ENCODE measurements around the gene VAV3. TPM values are rescaled to one million over a fixed set of nuclear protein-coding genes. Genes with fewer than 3 reads are reported as not detected.

VAV3 gene
- total and polyA plus RNA-seq, 2 of the 13 experiments (the other 11 are each of a cell fraction or from before 2014, with no cell fraction given): 15.9 to 29.8 TPM

- Histone ChIP-seq H2AFZ (ENCODE audit: low read length) (no peak overlapping the region), H3K27ac (ENCODE audit: extremely low read length, insufficient read depth, low read length) (peak overlapping the region; percentile 69), H3K27me3 (ENCODE audit: control insufficient read depth in 1 of 2, insufficient read depth in 2 of 2, low read length in 2 of 2) (no peaks in the 10 kb centered on the region), H3K36me3 (replicated peaks in 1 of 2; ENCODE audit: control insufficient read depth in 1 of 2, insufficient read depth in 2 of 2, low read length in 2 of 2) (no peaks in the 10 kb centered on the region), H3K4me3 (replicated peaks in 1 of 3; ENCODE audit: insufficient read depth in 1 of 3, low read depth in 2 of 3, low read length in 3 of 3) (no peak overlapping the region), H3K79me2 (ENCODE audit: insufficient read depth, low read length) (peaks cover 39% of the 10 kb centered on the region), H3K9ac (ENCODE audit: insufficient read depth, low read depth, low read length) (no peak overlapping the region), H4K20me1 (ENCODE audit: insufficient read depth, low read length) (no peaks in the 10 kb centered on the region), H3K9me3 (ENCODE audit: low read length) (no peaks in the 10 kb centered on the region), H3K4me1 (ENCODE audit: insufficient read depth, low read length) (peaks cover 48% of the 10 kb centered on the region), H3K4me2 (ENCODE audit: low read depth, low read length) (no peak overlapping the region)
- ATAC-seq (no peak), FAIRE-seq (no peak), DNase-seq (ENCODE audit: low spot score) (no peak)
- ChIA-PET POLR2A (interaction anchor here (0.6 kb wide), 1 partner anchor 1763 kb away, joined by 3 read pairs; no protein-coding TSS in a partner anchor), CTCF (ENCODE audit: low intra/inter-chr PET ratio, low total read pairs) (no interaction called here)
- TF ChIP-seq ZNF569 (CRISPR knock-in tag; IDR thresholded peaks at IDR 0.05; ENCODE audit: borderline replicate concordance) (no peak), ZNF430 (CRISPR knock-in tag; IDR thresholded peaks at IDR 0.05) (no peak), TBP (CRISPR knock-in tag; IDR thresholded peaks at IDR 0.05) (no peak), PLRG1 (conservative IDR thresholded peaks at IDR 0.05) (no peak), ZNF33B (CRISPR knock-in tag; IDR thresholded peaks at IDR 0.05) (no peak), ZNF44 (CRISPR knock-in tag; IDR thresholded peaks at IDR 0.05) (no peak)
- TF ChIP-seq, protein P1, sequence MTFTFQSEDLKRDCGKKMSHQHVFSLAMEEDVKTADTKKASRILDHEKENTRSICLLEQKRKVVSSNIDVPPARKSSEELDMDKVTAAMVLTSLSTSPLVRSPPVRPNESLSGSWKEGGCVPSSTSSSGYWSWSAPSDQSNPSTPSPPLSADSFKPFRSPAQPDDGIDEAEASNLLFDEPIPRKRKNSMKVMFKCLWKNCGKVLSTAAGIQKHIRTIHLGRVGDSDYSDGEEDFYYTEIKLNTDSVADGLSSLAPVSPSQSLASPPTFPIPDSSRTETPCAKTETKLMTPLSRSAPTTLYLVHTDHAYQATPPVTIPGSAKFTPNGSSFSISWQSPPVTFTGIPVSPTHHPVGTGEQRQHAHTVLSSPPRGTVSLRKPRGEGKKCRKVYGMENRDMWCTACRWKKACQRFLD (CRISPR knock-in tag; IDR thresholded peaks at IDR 0.05; ENCODE audit: borderline replicate concordance): no peak
- TF ChIP-seq, protein P2, sequence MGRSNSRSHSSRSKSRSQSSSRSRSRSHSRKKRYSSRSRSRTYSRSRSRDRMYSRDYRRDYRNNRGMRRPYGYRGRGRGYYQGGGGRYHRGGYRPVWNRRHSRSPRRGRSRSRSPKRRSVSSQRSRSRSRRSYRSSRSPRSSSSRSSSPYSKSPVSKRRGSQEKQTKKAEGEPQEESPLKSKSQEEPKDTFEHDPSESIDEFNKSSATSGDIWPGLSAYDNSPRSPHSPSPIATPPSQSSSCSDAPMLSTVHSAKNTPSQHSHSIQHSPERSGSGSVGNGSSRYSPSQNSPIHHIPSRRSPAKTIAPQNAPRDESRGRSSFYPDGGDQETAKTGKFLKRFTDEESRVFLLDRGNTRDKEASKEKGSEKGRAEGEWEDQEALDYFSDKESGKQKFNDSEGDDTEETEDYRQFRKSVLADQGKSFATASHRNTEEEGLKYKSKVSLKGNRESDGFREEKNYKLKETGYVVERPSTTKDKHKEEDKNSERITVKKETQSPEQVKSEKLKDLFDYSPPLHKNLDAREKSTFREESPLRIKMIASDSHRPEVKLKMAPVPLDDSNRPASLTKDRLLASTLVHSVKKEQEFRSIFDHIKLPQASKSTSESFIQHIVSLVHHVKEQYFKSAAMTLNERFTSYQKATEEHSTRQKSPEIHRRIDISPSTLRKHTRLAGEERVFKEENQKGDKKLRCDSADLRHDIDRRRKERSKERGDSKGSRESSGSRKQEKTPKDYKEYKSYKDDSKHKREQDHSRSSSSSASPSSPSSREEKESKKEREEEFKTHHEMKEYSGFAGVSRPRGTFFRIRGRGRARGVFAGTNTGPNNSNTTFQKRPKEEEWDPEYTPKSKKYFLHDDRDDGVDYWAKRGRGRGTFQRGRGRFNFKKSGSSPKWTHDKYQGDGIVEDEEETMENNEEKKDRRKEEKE (IDR thresholded peaks at IDR 0.05): no peak
- BruUV-seq (replicated peaks): no TSS peak
- intact Hi-C loops (cut with micrococcal nuclease; ENCODE audit: unreplicated experiment): no loop called here
- 92% methylated on average over 1 of the region's 1 CpG for WGBS (ENCODE audit: low lambda C conversion rate)
- in situ Hi-C loops (cut with HindIII; ENCODE audit: extremely low pct_ligation_motif_present, low pct_unique_long_range_greater_than_20kb): loop anchor here (5.0 to 10.0 kb wide), 2 partner anchors 56 to 92 kb away; no protein-coding TSS in a partner anchor
Measured at GRCh38 chr1:107689159-107689558, 275.8 kb downstream of the VAV3 start.
